GM19467 (cell line): Measurements from ENCODE around the gene SLC12A4.
"Not testable (repeated sequence)": the region's sequence is repeated elsewhere in the genome, so short reads cannot be mapped to it uniquely, and the experiment has no call there.

Experiments used
- ATAC-seq: cut with Tn5 transposase; IDR thresholded peaks from one replicate; pipeline ENCODE4 v1.9.1; 2021; ENCODE audit warnings: mild to moderate bottlenecking, moderate library complexity; ENCODE audit not compliant: unreplicated experiment

Gene SLC12A4

DNA sequence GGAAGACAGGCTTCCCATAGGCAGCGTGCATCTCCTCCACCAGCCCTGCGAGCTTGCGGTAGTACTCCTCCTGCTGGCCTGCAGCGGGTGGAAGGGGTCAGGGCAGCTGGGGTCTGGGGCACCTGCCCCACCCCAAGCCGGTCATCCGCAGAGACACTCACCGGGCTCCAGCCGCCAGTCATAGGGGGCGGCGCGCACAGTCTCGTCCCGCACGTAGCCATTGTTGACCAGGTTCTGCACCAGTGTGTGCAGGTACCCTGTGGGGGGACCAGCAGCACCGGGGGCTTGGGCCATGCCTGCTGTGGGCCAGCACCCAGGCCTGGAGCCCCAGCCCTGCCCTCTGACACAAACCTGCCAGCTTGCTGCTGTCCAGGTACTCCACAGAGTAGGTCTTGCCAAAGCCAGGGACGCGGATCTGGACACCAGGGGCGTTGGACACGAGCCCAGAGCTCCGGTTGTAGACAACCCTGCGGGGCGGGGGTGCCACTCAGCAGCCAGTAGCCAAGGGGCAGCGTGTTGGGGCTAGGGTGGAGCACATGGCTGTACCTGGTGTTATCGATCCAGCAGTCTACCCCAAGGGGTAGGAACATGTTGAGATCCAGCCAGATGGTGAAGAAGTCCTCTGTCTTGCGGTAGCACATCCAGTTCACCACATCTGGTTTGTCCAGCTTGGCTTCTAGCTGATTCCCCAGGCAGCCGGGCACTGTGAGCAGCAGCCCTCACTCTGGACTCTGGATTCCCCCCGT lies 25.8 kb downstream of the SLC12A4 start:
- no peak for ATAC-seq

DNA sequence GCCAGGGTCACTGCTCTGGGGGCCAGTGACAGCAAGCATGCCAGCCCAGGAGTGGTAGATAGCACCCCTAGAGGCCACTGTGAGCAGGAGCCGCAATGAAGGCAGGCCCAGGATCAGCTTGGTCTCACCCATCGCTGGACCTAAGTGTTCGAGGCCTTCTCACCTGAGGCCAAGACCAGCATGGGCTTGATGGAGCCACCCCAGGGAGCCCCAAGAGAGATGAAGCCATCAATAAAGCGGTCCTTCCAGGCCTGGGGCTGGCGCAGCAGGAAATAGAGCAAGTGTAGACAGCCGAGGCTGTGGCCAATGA lies 26.3 kb downstream of the SLC12A4 start:
- ATAC-seq = no peak

DNA sequence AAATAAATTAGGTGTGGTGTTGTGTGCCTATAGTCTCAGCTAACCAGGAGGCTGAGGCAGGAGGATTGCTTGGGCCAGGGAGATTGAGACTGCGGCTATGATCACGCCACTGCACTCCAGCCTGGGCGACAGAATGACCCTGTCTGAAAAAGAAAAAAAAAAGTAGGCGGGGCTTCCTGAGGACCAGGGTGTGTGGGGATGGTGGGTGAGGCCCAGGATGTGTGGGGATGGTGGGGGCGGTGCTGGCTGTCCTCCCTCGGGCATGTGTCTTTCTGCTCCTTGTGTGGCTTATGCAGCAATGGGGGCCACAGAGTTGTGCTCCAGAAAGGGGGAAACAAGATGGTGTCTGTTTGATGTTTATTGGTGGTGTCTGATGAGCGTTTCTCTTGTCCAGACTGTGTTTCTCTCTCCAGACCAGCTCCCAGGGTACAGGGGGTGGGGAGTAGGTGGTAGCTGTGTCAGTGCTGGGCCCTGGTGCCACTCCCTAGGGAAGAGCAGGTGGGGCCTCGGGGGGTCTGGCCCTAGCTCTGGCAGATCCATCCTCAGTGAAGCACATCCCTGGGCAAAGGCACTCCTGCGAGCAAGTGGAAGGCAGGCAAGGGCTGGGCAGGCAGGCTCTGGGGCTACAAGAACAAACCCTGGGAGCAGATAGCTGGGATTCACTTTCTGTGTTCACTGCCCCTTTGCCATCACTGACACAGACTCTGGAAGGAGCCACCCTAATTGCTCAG lies 26.8 kb downstream of the SLC12A4 start:
- no peak for ATAC-seq

DNA sequence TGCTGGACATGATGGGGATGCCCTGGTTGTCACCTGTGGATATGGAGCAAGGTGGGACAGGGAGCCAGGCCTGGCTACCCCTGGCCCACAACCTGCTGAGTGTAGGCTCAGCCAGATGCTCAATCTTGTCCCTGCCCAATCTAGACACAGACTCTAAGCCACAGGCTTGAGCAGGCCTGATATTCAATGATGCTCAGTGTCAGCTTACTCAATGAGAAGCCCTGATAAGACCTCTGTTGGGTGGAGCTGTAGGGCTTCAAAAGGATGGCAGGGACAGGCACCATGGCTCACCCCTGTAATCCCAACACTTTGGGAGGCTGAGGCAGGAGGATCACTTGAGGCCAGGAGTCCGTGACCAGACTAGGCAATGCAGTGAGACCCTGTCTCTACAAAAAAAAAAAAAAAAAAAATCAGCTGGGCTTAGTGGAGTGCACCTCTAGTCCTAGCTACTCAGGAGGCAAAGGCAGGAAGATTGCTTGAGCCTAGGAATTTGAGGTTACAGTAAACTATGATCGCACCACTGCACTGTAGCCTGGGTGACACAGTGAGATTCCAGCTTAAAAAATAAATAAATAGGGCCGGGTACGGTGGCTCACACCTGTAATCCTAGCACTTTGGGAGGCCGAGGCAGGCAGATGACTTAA lies 27.9 kb downstream of the SLC12A4 start:
- ATAC-seq = no peak

DNA sequence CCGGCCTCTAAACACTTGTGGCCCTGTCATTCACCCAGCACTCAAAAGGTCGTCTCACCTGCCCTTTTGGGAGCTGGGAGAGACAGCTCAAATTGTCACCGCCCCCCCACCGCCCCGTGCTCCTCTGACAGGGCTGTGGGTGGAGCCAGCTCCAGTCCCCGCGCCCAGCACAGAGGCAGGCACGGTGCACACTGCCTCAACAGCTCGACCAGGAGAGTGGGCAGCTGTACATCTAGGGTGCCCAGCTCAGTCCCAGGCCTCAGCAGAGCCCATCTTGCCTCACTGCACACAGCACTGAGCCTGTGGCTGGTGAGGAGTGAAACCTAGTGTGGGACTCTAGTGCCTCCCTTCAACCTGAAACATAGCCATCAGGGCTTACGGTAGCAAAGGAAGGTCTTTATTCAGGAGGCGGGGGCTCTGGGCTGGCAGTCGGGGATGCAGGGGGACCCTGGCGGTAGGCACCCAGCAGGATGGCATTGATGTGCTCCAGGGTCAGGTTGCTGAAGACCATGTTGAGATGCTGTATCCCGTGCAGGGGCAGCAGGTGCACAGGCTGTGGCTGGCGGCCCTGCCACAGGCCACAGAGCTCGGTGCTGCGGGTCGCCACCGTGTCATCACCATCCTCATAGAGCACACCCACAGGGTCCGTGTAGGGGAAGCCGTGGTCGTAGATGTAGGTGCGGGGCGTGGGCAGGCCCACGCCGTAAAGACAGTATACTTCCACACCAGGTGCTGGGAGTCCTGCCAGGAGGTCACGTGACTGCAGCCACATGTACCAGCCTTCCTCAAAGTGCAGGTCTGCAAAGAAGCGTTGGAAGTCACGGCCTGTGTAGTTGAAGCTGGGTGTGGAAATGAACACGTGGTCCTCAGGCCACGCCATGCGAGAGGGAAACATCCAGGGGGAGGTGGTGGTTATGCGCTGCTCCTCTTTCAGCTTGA lies 28.7 kb downstream of the SLC12A4 start:
- ATAC-seq = no peak

DNA sequence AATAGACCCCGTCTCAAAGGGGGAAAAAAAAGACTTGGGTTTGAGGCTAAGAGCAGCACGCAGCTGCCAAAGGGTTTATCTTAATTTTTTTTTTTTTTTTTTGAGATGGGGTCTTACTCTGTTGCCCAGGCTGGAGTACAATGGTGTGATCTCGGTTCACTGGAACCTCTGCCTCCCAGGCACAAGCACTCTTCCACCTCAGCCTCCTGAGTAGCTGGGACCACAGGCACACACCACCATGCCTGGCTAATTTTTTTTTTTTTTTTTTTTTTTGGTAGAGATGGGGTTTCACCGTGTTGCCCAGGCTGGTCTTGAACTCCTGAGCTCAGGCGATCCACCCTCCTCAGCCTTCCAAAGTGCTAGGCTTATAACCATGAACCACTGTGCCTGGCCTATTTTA lies 30.7 kb downstream of the SLC12A4 start:
- ATAC-seq = not testable (repeated sequence)

DNA sequence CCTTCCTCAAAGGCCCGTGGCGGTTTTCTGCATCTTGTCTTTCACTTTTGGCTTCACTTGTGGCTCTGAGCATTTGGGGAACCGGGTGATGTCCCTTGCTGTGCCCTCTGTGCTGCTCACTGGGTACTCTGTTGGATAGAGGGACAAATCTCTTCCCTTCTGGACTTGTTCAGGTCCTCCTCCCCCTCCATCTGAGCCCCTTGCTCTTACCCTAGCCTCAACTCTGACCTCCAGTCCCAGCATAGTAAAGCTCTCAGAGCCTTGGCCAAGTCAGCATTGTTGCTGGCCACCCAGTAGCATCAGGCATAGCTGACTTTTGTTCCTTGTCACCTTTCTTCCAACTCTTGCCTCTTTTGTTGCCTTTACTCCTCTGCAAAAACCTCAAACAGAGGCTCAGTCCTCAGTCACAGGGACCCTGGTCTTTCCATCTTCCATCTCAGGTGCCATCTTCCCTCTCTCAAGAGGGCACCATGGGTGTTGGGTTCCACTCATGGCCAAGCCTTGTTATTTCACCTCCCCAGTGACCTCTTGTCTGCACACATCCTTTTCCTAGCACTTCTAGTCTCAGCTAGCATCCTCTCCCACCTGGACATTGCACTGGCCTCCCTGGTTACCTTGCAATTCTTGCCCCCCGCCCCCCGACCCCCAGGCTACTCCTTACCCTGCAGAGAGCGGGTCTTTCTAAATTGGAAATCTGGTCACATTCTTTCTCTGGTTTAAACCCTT lies 31.4 kb downstream of the SLC12A4 start:
- peak; percentile 50 for ATAC-seq

DNA sequence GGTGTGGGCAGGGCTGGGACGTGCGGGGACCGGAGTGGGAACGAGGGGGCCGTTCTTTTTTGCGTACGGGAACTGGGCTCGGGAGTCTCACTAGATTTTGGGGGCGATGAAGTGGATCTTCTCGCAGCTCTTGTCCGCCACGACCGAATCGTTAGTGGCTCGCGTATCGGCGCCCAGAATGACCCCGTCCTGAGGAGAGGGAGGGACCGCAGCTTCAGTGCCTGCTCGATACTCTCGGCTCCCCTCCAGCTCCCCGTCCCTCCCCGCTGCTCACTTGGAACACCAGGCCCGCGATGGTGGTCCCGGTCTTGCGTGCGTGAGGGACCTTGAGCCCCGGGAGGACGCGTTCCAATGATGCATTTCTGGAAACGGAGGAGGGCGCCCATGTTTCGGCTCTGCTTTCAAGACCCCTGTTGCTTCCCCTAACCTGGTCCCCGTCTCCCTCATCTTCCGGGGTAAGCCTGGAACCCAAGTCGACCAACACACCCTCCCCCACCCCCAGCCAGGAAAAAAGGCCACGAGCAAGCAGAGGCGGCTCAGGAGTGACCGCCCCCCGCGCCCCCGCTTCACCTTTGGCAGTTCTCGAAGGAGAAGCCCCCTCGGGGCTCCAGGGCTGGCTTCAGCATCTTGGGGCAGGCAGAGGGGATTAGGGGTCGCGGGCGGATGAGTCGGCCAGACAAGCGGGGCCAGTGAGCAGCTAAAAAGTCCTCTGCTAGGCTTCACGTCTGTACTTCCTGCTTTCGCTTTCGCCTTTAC lies 32.1 kb downstream of the SLC12A4 start, which contains the start of gene PSMB10:
TSS of gene PSMB10 (minus strand) at position 727 of the 756 bp plus-strand sequence. CDS start at position 626, 101 bp downstream.
- no peak for ATAC-seq

DNA sequence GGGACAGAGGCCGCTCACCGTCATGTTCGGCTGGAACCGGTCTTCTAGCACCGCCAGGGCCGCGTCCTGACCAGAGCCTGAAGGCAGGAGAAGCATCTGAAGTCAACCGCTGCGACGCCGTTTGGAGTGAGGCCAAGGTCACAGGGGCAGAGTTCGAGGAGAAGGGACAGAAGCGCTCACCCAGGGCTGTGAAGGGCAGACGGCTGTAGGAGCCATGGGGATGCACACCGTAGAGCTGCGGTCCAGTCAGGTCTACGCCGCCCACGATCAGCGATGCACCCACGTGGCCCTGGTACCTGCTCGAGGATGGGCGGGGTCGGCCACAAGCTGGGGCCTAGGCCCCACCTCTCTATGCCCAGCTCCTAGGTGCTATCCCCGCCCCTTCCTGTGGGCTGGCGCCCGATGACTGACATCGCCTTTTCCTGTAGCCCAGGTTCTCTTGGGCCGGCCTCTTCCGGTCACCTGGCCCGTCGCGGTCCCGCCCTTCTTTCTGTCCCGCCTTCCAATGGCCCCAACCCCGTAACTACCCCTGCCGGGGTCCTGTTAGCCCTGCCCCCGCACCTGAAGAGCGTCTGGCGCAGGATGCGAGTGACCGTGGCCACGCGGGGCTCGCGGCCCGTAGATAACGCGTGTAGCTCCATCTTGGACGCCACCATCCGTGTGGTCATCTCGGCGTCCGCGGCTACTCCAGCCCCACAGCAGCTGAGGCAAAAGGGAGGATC lies 32.9 kb downstream of the SLC12A4 start:
- peak; percentile 86 for ATAC-seq

DNA sequence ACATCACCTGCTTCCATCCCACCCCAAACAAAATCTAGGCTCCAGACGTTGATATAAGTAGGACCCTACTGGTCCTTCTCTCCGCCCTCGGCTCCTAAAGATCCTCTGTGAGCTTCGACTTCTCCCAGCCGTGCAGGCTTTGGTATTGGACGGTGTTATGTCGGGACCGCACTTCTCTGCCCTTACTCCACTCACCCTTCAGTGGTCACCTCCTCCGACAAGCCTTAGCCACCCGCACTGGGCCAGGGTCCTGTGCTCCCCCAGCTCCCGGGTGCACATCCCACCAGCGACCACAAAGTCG lies 33.4 kb downstream of the SLC12A4 start:
- no peak for ATAC-seq

DNA sequence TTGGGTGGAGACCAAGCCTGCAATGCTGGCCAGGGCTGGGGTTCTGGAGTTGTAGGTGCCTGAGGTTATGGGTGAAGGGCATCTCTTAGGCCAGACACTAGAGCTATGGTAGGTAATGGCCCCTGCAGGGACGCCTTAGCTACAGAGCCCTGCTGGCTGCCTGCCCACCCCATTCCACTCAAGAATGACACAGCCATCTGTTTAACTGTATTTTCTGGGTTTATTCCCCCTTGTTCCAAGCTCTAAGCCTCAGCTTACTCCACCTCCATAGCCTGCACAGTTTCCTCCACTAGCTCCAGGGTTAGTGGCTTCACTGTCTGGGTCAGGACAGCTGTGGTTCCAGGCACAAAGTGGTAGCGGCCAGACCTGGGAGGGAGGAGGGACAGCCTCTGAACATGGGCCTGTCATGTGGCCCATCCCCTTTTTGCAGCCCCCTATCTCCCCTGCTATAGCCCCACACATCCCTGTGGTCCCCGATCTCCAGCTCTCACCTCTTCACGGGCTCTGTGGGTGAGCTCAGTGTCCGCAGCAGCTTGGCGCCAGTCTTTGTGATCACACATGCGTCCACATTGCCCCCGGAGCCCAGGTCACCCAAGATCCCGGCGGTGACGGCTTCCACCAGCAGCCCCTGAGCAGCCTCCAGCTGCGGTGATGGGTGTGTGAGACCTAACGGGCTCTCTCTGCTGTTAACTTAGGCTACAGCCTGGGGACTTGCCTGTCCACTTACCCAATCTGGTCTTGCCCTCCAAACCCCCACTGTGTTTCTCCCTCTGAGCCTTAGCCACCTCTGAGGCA lies 33.9 kb downstream of the SLC12A4 start:
- ATAC-seq = no peak

DNA sequence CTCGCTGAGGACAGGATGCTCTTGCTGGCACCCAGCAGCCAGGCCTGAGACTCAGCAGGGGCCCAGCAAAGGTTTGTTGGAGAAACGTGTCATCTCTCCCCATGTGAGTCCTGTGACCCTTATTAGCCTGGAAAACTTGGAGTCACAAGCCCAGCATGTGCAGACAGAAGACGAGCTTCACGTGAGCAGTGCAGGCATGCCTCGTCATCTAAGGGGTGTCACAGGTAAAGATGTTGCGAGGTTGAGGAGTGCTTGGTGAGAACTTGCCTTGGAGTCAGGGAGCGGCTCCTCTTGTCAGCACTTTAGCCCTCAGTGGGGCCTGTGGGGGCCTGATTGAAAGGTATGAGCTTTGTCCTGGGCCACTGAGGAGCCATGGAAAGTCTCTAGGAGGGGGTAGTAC lies 34.6 kb downstream of the SLC12A4 start:
- ATAC-seq = no peak

DNA sequence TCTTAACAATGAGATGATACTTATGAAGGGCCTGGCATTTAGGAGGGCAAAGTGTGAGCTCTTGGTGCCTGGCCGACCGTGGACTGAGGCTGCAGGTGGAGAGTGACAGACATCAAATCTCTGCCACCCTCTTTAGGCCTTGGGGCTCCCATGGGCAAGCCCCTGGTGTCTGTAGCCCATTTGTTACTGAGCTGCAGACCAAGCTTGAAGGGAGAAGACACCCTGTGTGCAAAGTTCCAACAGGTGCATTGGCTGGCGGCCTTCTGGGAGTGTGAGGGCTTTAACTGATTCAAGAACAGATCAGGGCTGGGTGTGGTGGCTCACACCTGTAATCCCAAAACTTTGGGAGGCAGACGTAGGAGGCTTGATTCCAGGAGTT lies 36.0 kb downstream of the SLC12A4 start:
- no peak for ATAC-seq

DNA sequence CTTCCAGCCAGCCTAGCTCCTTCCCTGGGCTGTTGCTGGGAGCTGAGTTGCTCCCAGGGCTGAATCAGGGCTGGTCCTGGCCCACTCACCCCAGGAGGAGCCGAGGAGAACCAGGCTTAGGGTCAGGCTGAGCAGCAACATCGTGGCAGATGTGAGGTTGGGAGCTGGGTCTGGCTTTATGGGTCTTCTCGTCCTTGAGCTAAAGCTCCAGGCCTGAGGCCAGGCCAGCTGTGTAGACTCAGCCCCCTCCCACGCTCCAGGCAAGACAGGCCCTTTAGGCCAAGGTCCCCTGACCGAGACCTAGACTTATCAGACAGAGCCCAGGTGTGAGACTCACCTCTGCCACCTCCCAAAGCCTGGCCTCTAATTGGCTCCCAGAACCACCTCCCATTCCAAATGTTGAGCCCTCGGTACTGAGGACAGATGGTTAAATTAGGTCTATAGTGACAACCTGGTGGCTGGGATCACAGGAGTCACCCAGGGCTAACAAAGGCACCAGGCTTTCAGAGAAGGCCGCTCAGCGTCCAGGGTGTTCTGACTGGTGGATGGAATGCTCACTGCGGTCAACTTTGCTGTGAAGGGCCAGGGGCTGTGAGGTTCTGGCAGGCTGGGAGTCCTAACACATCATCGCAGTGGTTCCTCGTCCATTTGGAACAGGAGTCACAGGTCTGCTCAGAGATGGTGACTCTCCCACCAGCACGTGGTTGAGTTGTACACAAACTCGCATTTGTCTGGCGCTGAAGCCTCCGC lies 36.5 kb downstream of the SLC12A4 start, which contains the start of gene CTRL:
TSS of gene CTRL (minus strand) at position 151 of the 750 bp plus-strand sequence. CDS start at position 141, 10 bp downstream.
- ATAC-seq = no peak

DNA sequence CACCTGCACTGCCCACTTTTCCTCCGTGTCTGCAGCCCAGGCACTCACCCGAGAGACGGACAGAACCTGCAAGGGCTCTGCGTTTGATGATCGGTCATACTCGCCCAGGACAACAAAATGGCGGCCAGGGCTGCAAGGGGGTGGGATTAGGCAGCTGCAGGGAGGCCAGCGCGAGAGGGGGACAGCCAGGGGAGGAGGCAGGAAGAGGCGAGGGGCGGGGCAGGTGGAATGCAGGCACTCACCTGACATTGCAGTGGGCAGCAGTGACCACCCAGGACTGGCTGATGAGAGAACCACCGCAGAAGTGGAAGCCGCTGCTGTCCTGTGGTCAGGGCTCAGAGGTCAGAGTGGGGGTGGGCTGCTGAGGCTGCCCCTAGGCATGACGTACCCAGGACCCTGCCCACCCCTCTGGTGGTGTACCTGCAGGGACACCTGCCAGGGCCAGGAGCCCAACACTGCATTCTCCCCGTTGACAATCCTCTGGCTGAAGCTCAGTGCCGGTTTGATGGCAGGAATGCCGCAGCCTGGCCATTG lies 37.7 kb downstream of the SLC12A4 start:
- no peak for ATAC-seq

DNA sequence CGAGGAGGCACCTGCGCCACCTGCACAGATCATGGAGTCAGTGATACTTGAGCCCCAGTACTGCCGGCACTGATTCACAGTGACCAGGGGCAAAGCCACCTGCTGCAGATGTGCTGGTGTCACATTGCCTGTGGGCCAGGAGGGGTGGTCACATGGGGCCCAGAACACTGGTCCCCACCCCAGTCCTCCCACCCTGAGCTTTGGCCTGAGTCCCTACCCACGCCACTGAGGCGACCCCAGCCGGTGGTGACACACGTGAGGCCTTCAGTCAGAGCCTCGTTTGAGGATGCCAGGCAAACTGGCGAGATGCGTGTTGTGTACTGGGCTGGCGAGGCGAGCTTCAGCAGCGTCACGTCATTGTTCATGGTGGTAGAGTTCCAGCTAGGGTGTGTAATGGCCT lies 38.2 kb downstream of the SLC12A4 start:
- ATAC-seq = no peak
